ENCODE results near the gene OR4D1.

DNA sequence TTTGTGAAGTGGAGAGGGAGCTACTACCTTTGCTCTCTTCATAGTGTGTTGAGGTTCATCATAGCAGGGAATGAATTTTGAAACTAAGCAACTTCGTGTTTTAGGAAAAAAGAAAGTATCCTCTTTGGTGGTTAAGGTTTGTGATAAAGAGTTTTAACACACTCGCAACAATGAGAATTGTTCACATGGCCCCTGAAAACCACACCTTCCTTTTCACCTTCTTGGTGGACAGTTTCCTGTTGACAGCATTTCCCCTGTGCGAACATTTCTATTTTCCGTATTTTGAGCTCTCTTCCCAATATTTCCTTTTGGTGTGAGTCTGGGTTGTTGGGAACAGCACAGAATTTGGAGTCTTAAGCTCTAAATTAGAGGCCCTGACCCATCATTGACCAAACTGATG, 22.4 kb downstream of the OR4D1 start:
- TF ChIP-seq, protein P1, sequence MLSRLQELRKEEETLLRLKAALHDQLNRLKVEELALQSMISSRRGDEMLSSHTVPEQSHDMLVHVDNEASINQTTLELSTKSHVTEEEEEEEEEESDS (CRISPR knock-in tag; IDR thresholded peaks at IDR 0.05) = no peak
- TF ChIP-seq TRIM28 (IDR thresholded peaks at IDR 0.05) = no peak
